HG03025 (cell line): ENCODE results near the gene GNPNAT1.

Experiments
- ATAC-seq: cut with Tn5 transposase; IDR thresholded peaks from one replicate; pipeline ENCODE4 v1.9.1; 2021; ENCODE audit warnings: mild to moderate bottlenecking, moderate library complexity; ENCODE audit not compliant: unreplicated experiment, low FRiP score

GNPNAT1 gene

DNA sequence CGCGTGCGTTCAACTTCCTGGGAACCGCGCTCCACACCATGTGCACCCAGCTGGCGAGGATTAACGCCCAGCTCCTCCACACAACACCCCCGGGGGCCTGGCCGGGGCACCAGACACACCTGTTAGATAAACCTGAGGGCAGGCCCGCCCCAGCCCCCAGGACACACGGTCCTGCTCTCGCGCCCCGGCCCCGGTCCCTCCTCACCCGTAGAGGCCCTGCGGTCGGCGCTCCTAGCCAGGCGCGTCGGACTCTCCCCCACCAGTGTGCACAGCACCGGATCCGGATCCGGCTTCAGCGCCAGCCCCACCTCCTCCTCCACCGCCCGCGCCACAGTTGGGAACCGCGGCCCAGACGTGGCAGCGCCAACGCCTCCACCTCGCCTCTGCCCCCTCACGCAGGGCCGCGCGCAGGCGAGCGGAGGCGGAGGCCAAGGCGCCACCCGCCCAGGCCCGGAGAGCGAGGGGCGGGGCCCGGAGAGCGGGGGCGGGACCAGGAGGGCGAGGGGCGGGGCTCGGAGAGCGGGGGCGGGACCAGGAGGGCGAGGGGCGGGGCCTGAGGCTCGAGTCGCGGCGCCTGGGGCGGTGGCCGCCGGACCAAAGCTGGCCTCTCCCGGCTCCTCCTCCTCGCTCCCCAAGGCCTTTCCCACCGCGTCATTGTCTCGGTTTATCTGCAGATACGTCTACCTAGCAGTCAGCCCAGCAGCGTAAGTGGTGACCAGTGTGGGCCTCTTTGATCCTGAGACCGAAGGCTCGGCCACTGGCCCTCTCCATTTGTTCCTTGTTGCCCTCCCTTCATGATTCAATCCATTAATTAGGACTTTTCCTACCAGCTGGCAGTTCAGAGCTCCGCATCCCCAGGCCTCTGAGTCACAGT lies at the start of gene GNPNAT1:
GNPNAT1 (minus strand) TSS at position 385 of the 874 bp plus-strand sequence. CDS start 6,957 bp downstream, outside the sequence.
- ATAC-seq = peak; percentile 94

DNA sequence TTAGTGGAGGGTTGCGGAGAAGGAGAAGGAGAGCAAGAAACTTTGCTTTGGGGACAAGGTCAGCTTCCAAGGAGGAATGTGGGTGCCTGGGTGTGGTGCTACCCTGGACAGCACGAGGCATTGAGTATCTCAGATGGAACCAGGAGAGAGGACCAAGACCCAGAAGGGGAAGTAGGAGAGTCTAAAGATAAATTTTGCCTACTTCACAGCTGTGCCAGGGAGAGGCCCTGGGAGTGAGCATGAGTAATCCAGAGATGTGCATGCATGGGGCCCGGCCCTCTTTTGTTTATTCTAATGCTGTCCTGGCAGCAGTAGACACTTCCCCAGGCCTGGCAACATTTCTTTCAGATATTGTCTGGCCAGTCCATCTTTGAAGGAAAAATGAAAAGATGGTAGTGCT lies 49.5 kb upstream of the GNPNAT1 start:
- ATAC-seq = no peak

DNA sequence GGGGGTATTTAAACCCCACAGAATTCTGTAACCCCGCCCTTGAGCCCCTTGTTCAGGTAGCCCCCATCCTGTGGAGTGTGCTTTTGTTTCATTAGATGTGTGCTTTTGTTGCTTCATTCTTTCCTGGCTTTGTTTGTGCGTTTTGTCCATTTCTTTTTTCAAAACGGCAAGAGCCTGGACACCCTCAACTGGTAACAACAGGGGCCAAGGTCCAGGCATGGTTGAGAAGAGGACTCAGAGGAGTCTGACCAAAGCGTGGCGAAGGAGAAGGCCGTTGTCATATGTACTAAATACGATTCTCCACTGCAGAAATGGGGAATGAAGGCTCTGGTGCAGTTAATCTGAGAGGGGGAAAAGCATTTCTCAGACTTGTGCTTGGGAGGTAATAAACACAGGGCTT lies 46.0 kb upstream of the GNPNAT1 start:
- no peak for ATAC-seq

DNA sequence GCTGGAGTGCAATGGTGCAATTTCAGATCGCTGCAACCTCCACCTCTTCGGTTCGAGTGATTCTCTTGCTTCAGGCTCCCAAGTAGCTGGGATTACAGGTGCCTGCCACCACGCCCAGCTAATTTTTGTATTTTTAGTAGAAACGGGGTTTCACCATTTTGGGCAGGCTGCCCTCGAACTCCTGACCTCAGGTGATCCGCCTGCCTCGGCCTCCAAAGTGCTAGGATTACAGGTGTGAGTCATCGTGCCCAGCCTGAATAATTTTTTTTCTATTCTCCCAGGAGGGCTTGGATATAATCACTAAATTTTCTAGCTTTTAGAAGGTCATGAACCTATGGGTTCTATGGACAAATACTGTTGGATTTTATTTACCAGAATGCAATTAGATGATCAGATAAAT lies 44.7 kb upstream of the GNPNAT1 start:
- no peak for ATAC-seq

DNA sequence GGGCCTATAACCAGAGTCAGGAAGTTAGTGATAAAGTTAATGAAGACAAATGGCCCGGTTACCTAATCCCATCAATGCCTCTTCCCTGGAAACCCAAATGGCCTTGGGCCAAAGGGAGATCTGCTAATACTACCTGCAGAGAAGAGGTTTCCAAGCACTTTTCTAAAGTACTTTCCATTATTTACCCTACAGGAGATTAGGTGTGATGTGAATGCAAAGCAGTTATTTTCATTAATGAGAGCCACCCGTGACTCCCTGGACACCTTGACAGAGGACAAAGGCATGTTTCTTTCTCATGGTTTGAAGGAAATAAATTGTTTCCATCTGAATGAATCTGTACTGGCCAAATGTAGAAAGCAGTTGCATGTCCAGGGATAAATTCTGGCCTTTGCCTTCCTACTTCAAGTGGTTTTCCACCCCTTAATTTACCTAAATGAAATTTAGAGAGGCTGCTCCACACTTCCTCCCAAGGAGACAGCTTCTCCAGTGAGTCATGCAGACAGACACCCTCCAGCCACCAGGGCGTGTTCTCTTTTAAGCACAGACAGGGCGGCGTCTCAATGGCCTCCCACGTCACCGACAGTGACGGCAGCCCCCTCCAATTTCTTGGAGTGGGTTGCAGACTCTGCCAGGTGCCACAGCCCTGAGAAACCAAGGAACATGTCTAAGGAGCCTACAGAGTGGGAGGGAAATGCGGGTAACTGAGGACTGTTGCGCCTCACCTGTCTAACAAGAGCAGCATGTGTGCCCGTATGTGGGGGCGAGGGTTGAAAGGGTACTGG lies 43.9 kb upstream of the GNPNAT1 start:
- no peak for ATAC-seq

DNA sequence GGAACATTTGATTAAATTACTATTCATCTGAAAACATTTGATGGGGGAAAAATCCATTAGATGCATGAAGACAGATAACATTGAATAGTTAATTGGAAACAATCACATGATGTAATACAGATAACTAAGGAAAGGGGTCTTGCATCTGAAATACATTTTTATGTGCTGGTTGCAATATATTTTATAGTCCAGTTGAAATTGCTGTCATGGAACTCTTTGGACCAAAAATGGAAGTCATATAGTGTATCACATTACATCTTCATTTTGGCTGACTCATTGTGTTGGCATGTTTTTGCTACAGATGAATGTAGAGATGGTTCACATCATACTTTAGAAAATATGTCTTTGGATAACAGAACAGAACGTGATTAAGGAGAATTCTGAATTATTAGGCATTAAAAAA lies 43.0 kb upstream of the GNPNAT1 start:
- no peak for ATAC-seq

DNA sequence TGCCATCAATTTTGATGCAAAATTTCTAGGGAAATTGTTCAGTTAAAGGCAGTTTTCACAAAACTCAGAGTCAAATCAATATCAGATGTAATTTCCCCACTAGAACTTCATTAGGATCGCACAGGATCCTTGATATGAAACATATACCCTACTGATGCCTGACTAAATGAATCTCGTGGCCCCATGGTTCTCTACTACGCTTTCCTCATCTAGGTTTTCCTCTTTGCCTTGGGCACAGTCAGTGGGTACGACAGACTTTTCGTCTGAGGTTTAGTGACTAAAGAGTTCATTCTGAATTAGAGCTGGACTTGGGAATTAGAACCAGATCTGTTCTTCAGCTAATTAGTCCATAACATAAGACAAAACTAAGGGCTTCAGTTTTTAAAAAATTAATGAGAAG lies 42.5 kb upstream of the GNPNAT1 start:
- ATAC-seq = no peak

DNA sequence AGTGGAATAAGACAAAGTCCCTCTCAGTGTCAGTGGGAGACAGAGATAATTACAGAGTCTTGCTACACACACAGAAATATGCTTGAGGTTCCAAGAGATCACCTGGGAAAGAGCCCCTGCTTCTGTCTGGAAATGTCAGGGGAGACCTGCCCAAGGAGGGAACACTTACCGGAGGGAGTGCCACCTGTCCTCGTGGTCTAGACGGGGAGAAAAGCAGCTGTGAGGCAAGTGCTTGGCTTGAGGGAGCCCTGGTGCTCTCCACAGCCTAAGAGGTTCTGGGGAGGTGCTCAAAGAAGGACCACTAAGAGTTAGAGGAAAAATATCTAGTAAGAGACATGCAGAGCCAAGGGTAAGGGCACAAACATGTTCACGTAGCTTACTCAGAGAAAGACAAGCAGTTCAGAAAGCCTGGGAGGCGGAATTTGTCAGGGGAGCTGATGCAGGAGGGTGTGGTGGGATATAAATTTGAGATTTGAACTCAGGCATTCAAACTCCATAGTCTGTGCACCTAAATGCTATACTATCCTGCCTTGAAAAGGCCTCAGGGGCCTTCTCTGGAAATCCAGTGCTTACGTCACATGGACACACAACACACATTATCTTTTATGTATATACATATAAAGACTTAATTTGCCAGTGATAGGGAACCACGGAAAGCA lies 38.2 kb upstream of the GNPNAT1 start:
- ATAC-seq = no peak

DNA sequence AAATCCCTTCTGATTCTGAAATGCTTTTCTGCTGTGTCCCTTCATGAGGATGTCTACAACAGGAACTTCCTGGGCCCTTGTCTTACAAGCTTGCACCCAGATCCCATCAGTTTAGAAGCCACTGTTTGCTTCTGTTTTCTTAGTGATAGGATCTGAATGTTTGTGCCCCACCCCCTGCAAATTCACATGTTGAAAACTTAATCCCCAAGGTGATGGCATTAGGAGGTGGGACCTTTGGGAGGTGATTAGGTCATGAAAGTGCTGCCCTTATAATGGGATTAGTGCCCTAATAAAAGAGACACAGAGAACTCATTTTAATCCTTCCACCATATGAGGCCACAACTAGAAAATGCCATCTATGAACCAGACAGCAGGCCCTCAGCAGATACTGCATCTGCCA lies 36.0 kb upstream of the GNPNAT1 start:
- ATAC-seq = no peak

DNA sequence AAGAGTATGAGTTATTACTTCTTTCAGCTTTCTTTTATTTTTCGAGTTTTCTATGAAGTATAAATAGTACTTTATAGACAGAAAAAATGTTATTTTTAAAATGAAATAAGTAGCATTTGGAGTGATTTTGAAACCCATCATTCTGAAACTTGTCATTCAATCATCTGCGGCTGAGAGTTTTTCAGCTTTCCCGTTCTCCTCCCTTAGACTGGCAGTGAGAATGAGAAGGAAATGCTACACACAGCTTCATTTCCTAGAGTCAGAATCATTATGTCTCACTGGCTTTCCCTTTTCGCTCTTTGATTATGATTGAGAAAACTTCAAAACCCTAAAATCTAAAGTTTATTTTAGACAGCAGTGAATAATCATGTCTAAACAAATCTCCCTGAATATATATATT lies 33.7 kb upstream of the GNPNAT1 start:
- ATAC-seq = no peak

DNA sequence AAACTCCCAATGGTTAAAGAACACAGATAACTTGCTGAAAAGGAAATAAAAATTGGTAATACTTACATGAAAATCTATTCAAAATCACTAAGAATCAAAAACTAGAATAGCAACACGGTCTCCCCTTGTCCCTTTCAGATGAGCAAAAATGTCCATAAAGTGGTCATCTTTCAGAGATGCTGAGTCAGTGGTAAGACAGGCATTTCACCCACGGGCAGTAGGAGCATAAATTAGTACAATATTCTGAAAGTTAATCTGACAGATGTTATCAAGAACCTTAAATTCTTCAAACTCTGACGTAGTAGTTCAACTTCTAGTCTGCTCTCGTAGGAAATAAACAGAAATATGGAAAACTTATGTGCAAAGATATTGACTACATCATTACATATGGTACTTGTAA lies 33.1 kb upstream of the GNPNAT1 start:
- no peak for ATAC-seq

DNA sequence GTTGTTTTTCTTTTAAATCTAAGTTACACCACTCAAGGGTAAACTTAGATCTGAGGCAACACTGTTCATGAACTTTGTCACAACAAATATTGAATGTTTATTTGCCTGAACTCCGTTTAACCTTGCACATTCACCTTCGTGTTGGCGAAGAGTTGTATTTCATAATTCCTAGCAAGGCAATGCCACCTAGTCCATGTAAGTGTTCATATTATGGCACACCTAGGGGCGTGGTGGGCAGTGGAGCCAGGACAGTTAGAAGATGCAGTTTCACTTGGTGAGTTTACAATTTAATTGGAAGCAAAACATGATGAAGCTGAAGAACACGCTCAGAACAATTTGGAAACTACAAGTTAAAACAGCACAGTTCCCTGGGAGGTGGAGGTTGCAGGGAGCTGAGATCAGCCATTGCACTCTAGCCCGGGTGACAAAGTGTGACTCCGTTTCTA lies 30.4 kb upstream of the GNPNAT1 start:
- no peak for ATAC-seq

DNA sequence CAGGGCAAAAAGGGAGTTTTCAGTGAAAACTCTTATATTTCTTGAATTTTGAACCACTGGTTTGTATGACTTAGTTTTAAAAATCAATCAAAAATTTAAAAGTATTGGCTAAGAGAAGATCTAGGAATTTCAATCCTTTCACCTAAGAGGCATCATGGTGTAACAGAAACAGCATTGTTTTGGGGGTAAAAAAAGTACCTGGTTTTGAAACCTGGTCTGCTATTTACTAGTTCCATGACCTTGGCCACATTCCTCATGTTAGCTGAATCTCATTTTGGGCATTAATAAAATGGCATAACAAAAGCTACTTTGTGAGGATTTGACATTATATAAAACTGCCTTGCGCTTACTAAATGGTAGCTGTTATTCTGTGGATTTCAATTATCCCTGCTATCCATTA lies 16.7 kb upstream of the GNPNAT1 start:
- no peak for ATAC-seq

DNA sequence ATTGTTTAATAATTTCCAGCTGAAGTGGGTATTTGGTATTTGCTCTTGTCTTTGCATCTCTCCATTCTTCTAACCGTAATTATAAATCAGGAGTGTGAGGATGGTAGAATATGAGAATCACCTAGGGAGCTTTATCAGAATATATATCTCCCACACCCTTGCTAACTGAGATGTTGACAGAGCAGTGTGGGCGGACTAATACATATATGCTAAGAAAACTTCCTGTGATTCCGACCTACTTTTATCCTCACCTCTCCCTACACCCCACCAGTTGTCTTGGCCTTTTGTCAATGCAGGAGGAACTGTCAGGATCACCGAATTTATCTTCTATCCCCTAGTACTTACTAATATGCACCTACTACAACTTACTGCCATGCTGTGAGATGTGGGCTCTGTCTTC lies 14.7 kb upstream of the GNPNAT1 start:
- no peak for ATAC-seq

DNA sequence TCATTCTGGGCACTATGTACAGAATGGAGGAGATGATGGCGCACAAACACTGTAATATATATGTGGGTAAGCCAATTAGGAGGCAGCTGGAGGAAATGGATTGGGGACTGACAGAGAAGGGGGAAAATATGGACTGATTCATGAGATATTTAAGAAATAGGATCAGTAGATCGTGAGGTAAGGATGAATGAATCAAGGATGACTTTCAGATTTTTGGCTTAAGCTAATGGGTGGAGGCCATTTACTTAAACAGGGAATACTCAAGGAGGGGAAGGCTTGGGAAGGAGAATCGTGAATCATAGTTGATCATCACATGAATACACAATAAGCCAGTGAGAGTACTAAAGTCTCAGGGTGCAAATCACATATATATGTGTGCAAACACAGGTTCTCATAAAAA lies 11.2 kb upstream of the GNPNAT1 start:
- ATAC-seq = no peak

DNA sequence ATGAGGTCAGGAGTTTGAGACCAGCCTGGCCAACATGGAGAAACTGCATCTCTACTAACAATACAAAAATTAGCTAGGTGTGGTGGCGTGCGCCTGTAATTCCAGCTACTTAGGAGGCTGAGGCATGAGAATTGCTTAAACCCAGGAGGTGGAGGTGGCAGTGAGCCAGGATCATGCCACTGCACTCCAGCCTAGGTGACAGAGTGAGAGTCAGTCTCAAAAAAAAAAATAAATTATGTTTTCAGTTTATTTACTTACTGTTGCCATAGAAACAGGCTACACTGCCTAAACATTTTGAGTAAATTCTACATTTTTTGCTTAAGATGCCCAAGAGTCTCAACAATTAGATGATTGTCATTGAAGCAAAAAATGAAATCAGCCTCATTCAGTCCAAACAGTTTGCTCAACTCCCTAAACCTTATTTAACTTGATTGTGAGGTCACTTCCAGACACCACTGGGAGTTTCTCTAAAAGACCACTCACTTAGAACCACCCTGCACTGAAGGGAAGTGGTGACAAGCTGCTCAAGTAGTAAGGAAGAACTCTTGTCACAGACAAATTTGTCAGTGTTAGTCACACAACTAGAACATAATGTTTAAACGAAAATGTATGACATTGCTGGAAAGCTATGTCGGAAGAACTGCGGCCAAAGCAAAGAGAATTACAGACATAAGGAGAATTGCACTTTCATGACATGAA lies 9.8 kb upstream of the GNPNAT1 start:
- no peak for ATAC-seq

DNA sequence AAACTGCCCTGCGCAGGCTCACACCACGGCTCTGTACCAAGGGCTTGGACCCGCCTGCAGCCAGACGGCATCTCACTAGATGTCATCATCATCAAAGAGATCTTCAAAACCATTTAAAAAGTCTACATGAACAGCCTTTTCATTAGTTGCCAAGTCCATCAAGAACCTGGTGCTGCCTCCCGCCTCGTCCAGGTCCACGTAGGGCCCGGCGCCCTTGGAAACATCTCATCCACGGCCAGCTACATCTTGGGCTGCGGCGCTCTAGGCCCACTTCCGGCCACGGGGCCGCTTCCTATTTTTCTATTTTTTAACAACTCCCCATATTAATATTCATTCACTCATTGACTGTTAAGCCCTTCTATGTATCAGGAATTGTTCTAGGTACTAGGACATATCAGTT lies 7.4 kb upstream of the GNPNAT1 start:
- no peak for ATAC-seq

DNA sequence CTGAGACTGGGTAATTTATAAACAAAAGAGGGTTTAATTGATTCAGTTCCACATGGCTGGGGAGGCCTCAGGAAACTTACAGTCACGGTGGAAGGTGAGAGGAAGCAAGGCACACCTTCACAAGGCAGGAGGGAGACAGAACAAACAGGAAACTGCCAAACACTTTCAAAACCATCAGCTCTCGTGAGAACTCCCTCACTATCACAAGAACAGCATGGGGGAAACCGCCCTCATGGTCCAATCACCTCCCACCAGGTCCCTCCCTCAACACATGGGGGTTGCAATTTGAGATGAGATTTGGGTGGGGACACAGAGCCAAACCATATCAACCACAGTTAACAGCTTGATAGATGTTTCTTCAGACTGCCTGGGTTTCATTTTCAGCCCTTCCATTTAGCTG lies 6.2 kb upstream of the GNPNAT1 start:
- no peak for ATAC-seq

DNA sequence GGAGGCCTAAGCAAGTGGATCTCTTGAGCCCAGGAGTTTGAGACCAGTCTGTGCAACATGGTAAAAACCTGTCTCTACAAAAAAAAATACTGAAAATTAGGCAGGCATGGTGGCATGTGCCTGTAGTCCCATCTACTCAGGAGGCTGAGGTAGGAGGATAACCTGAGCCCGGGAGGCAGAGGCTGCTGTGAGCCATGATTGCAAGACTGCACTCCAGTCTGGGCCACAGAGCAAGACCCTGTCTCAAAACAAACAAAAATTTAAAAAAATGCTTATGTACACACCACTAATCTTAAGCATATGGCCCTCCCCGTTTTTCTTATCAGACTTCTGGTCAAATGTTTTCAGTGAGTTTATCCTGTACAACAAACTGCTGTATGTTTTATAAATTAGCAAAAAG lies 1.7 kb upstream of the GNPNAT1 start:
- no peak for ATAC-seq

DNA sequence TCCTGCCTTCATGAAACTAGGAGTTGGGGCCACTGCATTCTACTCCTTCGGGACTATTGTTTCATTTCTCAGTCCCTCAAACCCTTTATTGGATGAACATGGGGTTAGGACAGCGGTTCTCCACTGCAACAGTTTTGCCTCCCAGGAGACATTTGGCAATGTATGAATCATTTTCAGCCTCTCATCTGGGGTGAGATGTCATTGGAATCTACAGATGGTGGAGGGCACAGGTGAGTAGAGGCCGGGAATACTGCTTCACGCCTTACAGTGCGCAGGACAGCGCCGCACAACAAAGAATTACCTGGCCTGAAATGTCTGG lies 649 bp upstream of the GNPNAT1 start:
- ATAC-seq = no peak

DNA sequence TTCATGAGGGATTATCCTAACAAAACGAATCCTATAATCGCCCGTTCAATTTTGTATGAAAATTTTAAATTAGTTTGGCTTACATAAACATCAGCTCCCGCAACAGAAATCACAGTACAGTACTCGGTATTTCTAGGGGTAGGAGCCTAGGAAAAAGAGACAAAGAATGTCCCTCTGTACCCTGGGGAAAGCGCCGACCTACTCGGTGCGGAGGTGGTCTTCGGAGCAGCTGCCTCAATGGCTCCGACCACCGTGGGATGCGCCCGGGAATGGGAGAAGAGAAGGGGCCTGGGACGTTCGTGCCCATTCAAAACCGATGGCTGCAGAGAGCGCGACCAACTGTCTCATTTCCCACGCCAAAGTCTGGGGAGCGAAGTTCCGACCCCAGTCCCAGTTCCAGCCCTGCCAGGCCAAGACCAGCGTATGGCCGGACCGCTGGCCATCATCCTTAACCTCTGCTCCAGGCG lies 618 bp downstream of the GNPNAT1 start:
- no peak for ATAC-seq
